ENCODE measurements around the gene LYZL2. TPM values are rescaled to one million over a fixed set of nuclear protein-coding genes. Genes with fewer than 3 reads are reported as not detected.

LYZL2 gene
- total RNA-seq, 4 donors from 2014 or later, result not detected

DNA sequence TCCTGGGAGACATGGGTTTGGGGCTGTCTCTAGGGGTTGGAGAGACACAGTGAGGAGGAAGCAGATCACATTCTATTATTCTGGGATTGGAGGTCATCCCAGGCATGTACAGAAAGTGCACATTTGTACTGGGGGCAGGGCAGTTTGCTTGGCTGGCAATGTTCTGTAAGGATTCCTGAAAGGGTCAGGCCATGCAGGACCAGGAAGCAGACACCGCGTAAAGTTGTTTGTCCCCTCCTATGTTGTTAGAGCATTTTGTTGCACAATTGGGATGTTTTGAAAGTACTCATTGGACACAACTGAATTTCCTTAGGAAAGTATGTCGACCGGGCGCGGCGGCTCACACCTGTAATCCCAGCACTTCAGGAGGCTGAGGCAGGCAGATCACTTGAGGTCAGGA is 12.5 kb downstream of the LYZL2 start:
- TF ChIP-seq, protein P1, sequence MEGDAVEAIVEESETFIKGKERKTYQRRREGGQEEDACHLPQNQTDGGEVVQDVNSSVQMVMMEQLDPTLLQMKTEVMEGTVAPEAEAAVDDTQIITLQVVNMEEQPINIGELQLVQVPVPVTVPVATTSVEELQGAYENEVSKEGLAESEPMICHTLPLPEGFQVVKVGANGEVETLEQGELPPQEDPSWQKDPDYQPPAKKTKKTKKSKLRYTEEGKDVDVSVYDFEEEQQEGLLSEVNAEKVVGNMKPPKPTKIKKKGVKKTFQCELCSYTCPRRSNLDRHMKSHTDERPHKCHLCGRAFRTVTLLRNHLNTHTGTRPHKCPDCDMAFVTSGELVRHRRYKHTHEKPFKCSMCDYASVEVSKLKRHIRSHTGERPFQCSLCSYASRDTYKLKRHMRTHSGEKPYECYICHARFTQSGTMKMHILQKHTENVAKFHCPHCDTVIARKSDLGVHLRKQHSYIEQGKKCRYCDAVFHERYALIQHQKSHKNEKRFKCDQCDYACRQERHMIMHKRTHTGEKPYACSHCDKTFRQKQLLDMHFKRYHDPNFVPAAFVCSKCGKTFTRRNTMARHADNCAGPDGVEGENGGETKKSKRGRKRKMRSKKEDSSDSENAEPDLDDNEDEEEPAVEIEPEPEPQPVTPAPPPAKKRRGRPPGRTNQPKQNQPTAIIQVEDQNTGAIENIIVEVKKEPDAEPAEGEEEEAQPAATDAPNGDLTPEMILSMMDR (IDR thresholded peaks at IDR 0.05; ENCODE audit: low read depth), result no peak

DNA sequence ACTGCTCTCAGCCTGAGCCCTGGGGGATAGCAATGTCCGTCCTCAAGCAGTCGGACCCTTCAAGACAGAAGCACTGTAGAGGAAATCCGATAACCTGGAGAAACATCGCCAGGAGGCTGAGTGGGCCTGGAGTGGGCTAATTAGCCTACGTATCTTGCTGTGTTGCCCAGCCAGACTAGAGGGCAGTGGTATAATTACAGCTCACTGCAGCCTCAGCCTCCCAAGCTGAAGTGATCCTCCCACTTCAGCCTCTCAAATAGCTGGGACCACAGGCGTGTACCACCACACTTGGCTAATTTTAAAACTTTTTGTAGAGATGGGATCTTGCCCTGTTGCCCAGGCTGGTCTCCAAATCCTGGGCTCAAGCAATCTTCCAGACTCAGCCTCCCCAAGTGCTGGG is 21.7 kb downstream of the LYZL2 start:
- TF ChIP-seq, protein P1 (IDR thresholded peaks at IDR 0.05; ENCODE audit: low read depth), result no peak

DNA sequence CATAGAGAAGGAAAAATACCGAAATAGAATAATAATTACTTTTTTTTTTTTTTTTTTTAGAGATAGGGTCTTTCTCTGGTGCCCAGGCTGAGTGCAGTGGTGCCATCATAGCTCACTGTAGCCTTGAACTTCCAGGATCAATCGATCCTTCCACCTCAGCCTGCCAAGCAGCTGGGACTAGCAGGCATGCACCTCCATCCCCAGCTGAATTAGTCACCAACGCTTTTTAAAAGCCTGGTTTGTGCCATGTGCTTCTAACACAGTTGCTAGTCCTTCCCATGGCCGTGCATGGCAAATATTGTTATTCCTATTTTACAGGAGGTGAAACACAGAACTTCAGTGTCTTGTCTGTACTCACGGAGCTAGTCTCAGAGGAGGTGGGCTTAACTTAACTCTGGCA is 23.2 kb downstream of the LYZL2 start:
- TF ChIP-seq, protein P1 (IDR thresholded peaks at IDR 0.05; ENCODE audit: low read depth), result no peak

DNA sequence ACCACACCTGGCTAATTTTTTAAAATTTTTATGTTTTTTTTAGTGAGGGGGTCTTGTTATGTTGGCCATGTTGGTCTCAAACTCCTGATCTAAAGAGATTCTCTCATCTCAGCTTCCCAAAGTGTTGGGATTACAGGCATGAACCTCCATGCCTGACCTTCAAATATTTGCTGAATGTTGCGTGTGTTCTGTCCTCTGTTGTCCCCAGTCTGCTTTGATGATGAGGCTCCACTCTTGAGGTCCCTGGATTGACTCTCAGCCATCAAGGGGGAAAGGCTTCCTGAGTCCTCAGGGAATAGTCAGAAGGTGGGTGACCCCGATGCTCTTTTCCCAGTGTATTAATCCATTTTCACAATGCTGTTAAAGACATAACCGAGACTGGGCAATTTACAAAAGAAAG is 26.0 kb downstream of the LYZL2 start:
- TF ChIP-seq, protein P1 (IDR thresholded peaks at IDR 0.05; ENCODE audit: low read depth), result no peak

DNA sequence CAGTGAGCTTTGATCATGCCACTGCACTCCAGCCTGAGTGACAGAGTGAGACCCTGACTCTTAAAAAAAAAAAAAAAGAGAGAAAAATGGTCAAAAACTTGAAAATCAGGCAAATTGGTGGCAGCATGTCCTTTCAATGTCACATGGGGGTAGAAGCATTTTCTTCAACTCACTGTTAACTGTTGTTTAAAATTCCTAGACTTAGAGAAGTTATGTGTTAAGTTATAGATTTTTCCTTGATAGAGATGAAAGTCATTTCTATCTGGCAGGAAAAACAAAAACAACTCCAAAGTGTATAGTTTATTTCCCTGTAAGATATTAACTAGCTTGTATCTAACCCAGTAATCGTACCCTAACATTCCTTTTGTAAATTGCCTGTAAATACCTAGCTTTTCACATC is 26.8 kb downstream of the LYZL2 start:
- TF ChIP-seq, protein P1 (IDR thresholded peaks at IDR 0.05; ENCODE audit: low read depth), result no peak

DNA sequence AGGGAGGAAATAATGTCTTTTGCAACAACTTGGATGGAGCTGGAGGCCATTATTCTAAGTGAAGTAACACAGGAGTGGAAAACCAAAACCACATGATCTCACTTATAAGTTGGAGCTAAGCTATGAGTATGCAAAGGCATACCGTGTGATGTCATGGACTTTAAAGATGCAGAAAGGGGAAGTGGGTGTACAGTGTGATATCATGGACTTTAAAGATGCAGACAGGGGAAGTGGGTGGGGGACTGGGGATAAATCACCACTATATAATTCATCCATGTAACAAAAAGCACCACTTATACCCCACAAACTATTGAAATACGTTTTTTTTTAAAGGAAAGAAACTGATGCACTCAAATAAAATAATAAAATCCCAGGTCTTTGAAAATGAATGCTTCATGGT is 29.5 kb downstream of the LYZL2 start:
- TF ChIP-seq, protein P1 (IDR thresholded peaks at IDR 0.05; ENCODE audit: low read depth), result no peak

DNA sequence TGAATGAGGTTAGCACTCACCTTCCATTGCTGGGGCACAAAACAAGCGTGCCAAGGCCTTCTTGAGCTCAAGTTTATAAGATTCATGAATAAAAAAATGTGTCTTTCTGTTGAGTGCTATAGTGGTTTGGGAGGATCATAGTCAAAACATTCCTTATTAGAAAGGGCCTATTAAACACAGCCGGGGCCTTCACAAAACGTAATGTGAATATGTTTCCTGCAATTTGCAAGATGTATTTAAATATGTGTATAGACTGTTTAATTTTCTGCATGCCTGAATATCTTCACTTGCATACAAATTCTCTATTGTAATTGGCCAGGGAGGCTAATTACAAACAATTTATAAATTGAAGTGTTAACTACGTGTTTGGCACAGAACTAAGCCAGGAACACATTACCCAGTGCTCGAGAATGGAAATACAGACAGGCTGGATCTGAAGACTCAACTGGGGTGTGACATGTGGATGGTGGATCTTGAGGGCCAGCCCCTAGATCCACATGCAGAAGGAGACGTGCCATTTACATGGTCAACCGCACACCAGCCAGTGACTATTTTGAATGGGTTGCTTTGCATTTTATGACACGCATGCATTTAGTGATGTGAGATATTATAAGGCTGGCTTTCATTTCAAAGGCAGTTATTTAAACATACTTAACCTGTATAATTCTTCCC is 31.3 kb downstream of the LYZL2 start:
- TF ChIP-seq, protein P1 (IDR thresholded peaks at IDR 0.05; ENCODE audit: low read depth), result no peak

Data from subcutaneous adipose tissue (tissue), 4 donors.